DOHH2 (cell line): Measurements from ENCODE around the gene BST2.

ENCODE experiments used
- H3F3A ChIP-seq: fragments of 200-600 bp; sonication (generic), shearing (Covaris generic); 2 replicates; pipeline ENCODE4 v1.6.0; 2016; ENCODE audit warnings: antibody characterized with exemption, mild to moderate bottlenecking; ENCODE audit not compliant: control insufficient read depth, insufficient read depth
- H3K27ac ChIP-seq: fragments of 200-600 bp; sonication (generic); 2 replicates; pipeline ENCODE4 v1.5.1; 2014; ENCODE audit warnings: low read depth, mild to moderate bottlenecking, low read length, moderate library complexity
- H3K27me3 ChIP-seq: fragments of 200-600 bp; sonication (generic); 2 replicates; pipeline ENCODE4 v1.6.1; 2014; ENCODE audit warnings: mild to moderate bottlenecking, low read length, mixed read lengths; ENCODE audit not compliant: control insufficient read depth
- H3K36me3 ChIP-seq: fragments of 200-600 bp; sonication (generic); 2 replicates; pipeline ENCODE4 v1.6.1; 2014; ENCODE audit warnings: mild to moderate bottlenecking, low read length, moderate library complexity, mixed read lengths; ENCODE audit not compliant: control insufficient read depth
- H3K4me1 ChIP-seq: fragments of 200-600 bp; sonication (generic); 2 replicates; pipeline ENCODE4 v1.6.1; 2014; ENCODE audit warnings: mild to moderate bottlenecking, low read length, mixed read lengths; ENCODE audit not compliant: control insufficient read depth
- H3K4me2 ChIP-seq: fragments of 200-600 bp; sonication (generic); 2 replicates; pipeline ENCODE4 v1.6.0; 2014; ENCODE audit warnings: mild to moderate bottlenecking, low read length, moderate library complexity
- H3K4me3 ChIP-seq: fragments of 200-600 bp; sonication (generic); 2 replicates; pipeline ENCODE4 v1.5.1; 2014; ENCODE audit warnings: mild to moderate bottlenecking, low read length, mixed read lengths
- H3K79me2 ChIP-seq: fragments of 200-600 bp; sonication (generic); 2 replicates; pipeline ENCODE4 v1.6.1; 2014; ENCODE audit warnings: mild to moderate bottlenecking, low read length, mixed read lengths; ENCODE audit not compliant: control insufficient read depth
- H3K9me2 ChIP-seq: fragments of 200-600 bp; sonication (generic); replicated peaks from 2 replicates; pipeline ENCODE4 v1.6.1; 2014; ENCODE audit warnings: mild to moderate bottlenecking, low read length, mixed read lengths; ENCODE audit not compliant: control insufficient read depth
- H3K9me3 ChIP-seq: fragments of 200-600 bp; sonication (generic); 2 replicates; pipeline ENCODE4 v1.6.1; 2014; ENCODE audit warnings: antibody characterized with exemption, low read length, mixed read lengths; ENCODE audit not compliant: control insufficient read depth, insufficient read depth
- H4K20me1 ChIP-seq: fragments of 200-600 bp; sonication (generic); 2 replicates; pipeline ENCODE4 v1.6.0; 2014; ENCODE audit warnings: low read depth, mild to moderate bottlenecking, antibody characterized with exemption, low read length, moderate library complexity; ENCODE audit not compliant: control insufficient read depth, insufficient read depth
- CTCF ChIP-seq: fragments of 200-600 bp; sonication (generic); IDR thresholded peaks from one replicate; pipeline ENCODE4 v1.5.1; 2014; ENCODE audit warnings: antibody characterized with exemption, mild to moderate bottlenecking, low read depth, low read length; ENCODE audit not compliant: poor library complexity, severe bottlenecking
- EZH2phosphoT487 ChIP-seq: fragments of 200-600 bp; sonication (generic); IDR thresholded peaks from 2 replicates; pipeline ENCODE4 v1.6.1; 2017; ENCODE audit warnings: borderline replicate concordance, mild to moderate bottlenecking, antibody characterized with exemption, low read length, moderate library complexity, mixed read lengths

BST2 gene

GRCh38 chr19:17445526-17446165, 40.2 kb upstream of the BST2 start:
- Histone ChIP-seq H3K79me2 (no peaks in the 10 kb centered on the region), H3K9me2 (no peaks in the 10 kb centered on the region)

GRCh38 chr19:17441241-17442021, 36.0 kb upstream of the BST2 start:
- no peaks in the 10 kb centered on the region for H3F3A ChIP-seq

More at GRCh38 chr19:17445526-17446165, 40.2 kb upstream of the BST2 start:
- Histone ChIP-seq H3K4me2 (no peak overlapping the region), H3K27me3 (peaks cover 23% of the 10 kb centered on the region), H3K4me1 (peaks cover 21% of the 10 kb centered on the region), H3K9me3 (peaks cover 5% of the 10 kb centered on the region; the same call in 1 of the 2 replicates), H4K20me1 (no peaks in the 10 kb centered on the region), H3K4me3 (no peak overlapping the region), H3F3A (peaks cover 11% of the 10 kb centered on the region), H3K27ac (no peak overlapping the region), H3K36me3 (no peaks in the 10 kb centered on the region)
- TF ChIP-seq EZH2phosphoT487: no peak
- TF ChIP-seq CTCF: no peak

GRCh38 chr19:17436874-17437267, 31.4 kb upstream of the BST2 start:
- no peaks in the 10 kb centered on the region for H3K79me2 ChIP-seq
- H3K4me1 ChIP-seq: no peaks in the 10 kb centered on the region
- H3K4me3 ChIP-seq: no peak overlapping the region
- peaks cover 5% of the 10 kb centered on the region; the same call in 1 of the 2 replicates for H3K9me3 ChIP-seq
- no peak overlapping the region for H3K4me2 ChIP-seq
- TF ChIP-seq CTCF (no peak), EZH2phosphoT487 (no peak)
- no peaks in the 10 kb centered on the region for H3K36me3 ChIP-seq
- no peaks in the 10 kb centered on the region for H4K20me1 ChIP-seq
- no peaks in the 10 kb centered on the region for H3K27me3 ChIP-seq
- H3F3A ChIP-seq: no peaks in the 10 kb centered on the region
- H3K9me2 ChIP-seq: no peaks in the 10 kb centered on the region
- H3K27ac ChIP-seq: no peak overlapping the region

More at GRCh38 chr19:17441241-17442021, 36.0 kb upstream of the BST2 start:
- H3K36me3 ChIP-seq: no peaks in the 10 kb centered on the region
- no peak for TF ChIP-seq EZH2phosphoT487
- peak; percentile 76 for TF ChIP-seq CTCF
- H3K4me2 ChIP-seq: no peak overlapping the region
- H3K9me3 ChIP-seq: peaks cover 5% of the 10 kb centered on the region; the same call in 1 of the 2 replicates
- H3K79me2 ChIP-seq: no peaks in the 10 kb centered on the region
- no peaks in the 10 kb centered on the region for H3K9me2 ChIP-seq
- H4K20me1 ChIP-seq: no peaks in the 10 kb centered on the region
- no peaks in the 10 kb centered on the region for H3K4me1 ChIP-seq
- H3K27me3 ChIP-seq: peaks cover 10% of the 10 kb centered on the region; the same call in 1 of the 2 replicates
- H3K4me3 ChIP-seq: no peak overlapping the region
- H3K27ac ChIP-seq: no peak overlapping the region
